SK-N-SH treated with all-trans-retinoic acid at 6 μM for 48 hours (cell line): ENCODE results near the gene IFT57.
"Not testable (repeated sequence)": the region's sequence is repeated elsewhere in the genome, so short reads cannot be mapped to it uniquely, and the experiment has no call there.

Source experiments
- ATAC-seq: fragments of 200-7000 bp; cut with Tn5 transposase; 3 replicates; pipeline ENCODE4 v1.9.1; 2020; ENCODE audit warnings: mild to moderate bottlenecking, moderate library complexity
- ARNTL ChIP-seq: fragments of 450-650 bp; formaldehyde crosslinking; IDR thresholded peaks from 2 replicates; pipeline ENCODE4 v1.5.0; 2020; ENCODE audit warnings: low read depth, mild to moderate bottlenecking, moderate library complexity, borderline replicate concordance
- CSDC2 ChIP-seq: fragments of 250-450 bp; sonication (Bioruptor Pico); IDR thresholded peaks from 2 replicates; pipeline ENCODE4 v1.5.0; 2020; ENCODE audit warnings: mild to moderate bottlenecking, moderate library complexity
- ESRRG ChIP-seq: fragments of 250-450 bp; sonication (Bioruptor Pico); IDR thresholded peaks from 2 replicates; pipeline ENCODE4 v1.6.1; 2021; ENCODE audit warnings: mild to moderate bottlenecking
- GLIS3 ChIP-seq: fragments of 250-450 bp; sonication (Bioruptor Pico); IDR thresholded peaks from 2 replicates; pipeline ENCODE4 v1.5.0; 2020; ENCODE audit warnings: mild to moderate bottlenecking, moderate library complexity
- ISL1 ChIP-seq: fragments of 250-450 bp; sonication (Bioruptor Pico); IDR thresholded peaks from 2 replicates; pipeline ENCODE4 v2.1.2; 2022; ENCODE audit warnings: mild to moderate bottlenecking, moderate library complexity
- OSR1 ChIP-seq: fragments of 250-450 bp; sonication (Bioruptor Pico); IDR thresholded peaks from 2 replicates; pipeline ENCODE4 v1.8.0; 2022; ENCODE audit warnings: moderate library complexity, mild to moderate bottlenecking, inconsistent platforms
- PATZ1 ChIP-seq: fragments of 250-450 bp; sonication (Bioruptor Pico); IDR thresholded peaks from 2 replicates; pipeline ENCODE4 v1.8.0; 2020; ENCODE audit warnings: mild to moderate bottlenecking, moderate library complexity, borderline replicate concordance
- PPARA ChIP-seq: fragments of 250-450 bp; sonication (Bioruptor Pico); IDR thresholded peaks from 2 replicates; pipeline ENCODE4 v1.5.0; 2020; ENCODE audit warnings: mild to moderate bottlenecking, borderline replicate concordance
- RARB ChIP-seq: fragments of 250-450 bp; sonication (Bioruptor Pico); IDR thresholded peaks from 2 replicates; pipeline ENCODE4 v1.8.0; 2021; ENCODE audit warnings: mild to moderate bottlenecking, moderate library complexity
- SNAI2 ChIP-seq: fragments of 250-450 bp; sonication (Bioruptor Pico); IDR thresholded peaks from 2 replicates; pipeline ENCODE4 v1.5.0; 2020; ENCODE audit warnings: mild to moderate bottlenecking, moderate library complexity
- TCF4 ChIP-seq: fragments of 250-450 bp; sonication (Bioruptor Pico); IDR thresholded peaks from 2 replicates; pipeline ENCODE4 v1.8.0; 2021; ENCODE audit warnings: mild to moderate bottlenecking, moderate library complexity, borderline replicate concordance
- TOX ChIP-seq: fragments of 250-450 bp; sonication (Bioruptor Pico); IDR thresholded peaks from 2 replicates; pipeline ENCODE4 v1.8.0; 2021; ENCODE audit warnings: mild to moderate bottlenecking, moderate library complexity, borderline replicate concordance
- TSHZ2 ChIP-seq: fragments of 250-450 bp; sonication (Bioruptor Pico); IDR thresholded peaks from 2 replicates; pipeline ENCODE4 v1.5.0; 2020; ENCODE audit warnings: mild to moderate bottlenecking, moderate library complexity
- ZC3H10 ChIP-seq: fragments of 250-450 bp; sonication (Bioruptor Pico); IDR thresholded peaks from 2 replicates; pipeline ENCODE4 v1.5.1; 2021; ENCODE audit warnings: mild to moderate bottlenecking, moderate library complexity
- ZFP3 ChIP-seq: fragments of 250-450 bp; sonication (Bioruptor Pico); IDR thresholded peaks from 2 replicates; pipeline ENCODE4 v1.5.0; 2020; ENCODE audit warnings: mild to moderate bottlenecking, moderate library complexity
- ZFP30 ChIP-seq: fragments of 450-650 bp; formaldehyde crosslinking; IDR thresholded peaks from 2 replicates; pipeline ENCODE4 v1.5.0; 2022; ENCODE audit warnings: mild to moderate bottlenecking, moderate library complexity
- ZNF70 ChIP-seq: fragments of 450-650 bp; formaldehyde crosslinking; IDR thresholded peaks from 2 replicates; pipeline ENCODE4 v1.5.0; 2020; ENCODE audit warnings: mild to moderate bottlenecking, moderate library complexity
- ZNF8 ChIP-seq: fragments of 450-650 bp; formaldehyde crosslinking; IDR thresholded peaks from 2 replicates; pipeline ENCODE4 v1.5.0; 2020; ENCODE audit warnings: mild to moderate bottlenecking, moderate library complexity
- TF ChIP-seq, protein P1 (sequence below): fragments of 250-450 bp; sonication (Bioruptor Pico); IDR thresholded peaks from 2 replicates; pipeline ENCODE4 v1.5.1; 2021; ENCODE audit warnings: mild to moderate bottlenecking, moderate library complexity
- TF ChIP-seq, protein P2 (sequence below): fragments of 250-450 bp; sonication (Bioruptor Pico); IDR thresholded peaks from 2 replicates; pipeline ENCODE4 v1.8.0; 2021; ENCODE audit warnings: low read depth, mild to moderate bottlenecking, moderate library complexity, borderline replicate concordance
- TF ChIP-seq, protein P3 (sequence below): fragments of 250-450 bp; sonication (Bioruptor Pico); IDR thresholded peaks from 2 replicates; pipeline ENCODE4 v1.5.1; 2020; ENCODE audit warnings: low read depth, mild to moderate bottlenecking, moderate library complexity

The IFT57 gene

GRCh38 chr3:108158251-108158650 is 64.0 kb downstream of the IFT57 start:
- no peak for ATAC-seq
- TF ChIP-seq ARNTL (CRISPR knock-in tag) = no peak
- no peak for TF ChIP-seq PPARA (CRISPR knock-in tag)
- no peak for TF ChIP-seq TCF4
- TF ChIP-seq, all 23 proteins: peak for 0

- no peak for ATAC-seq
- no peak for TF ChIP-seq ZFP3 (CRISPR knock-in tag)
- TF ChIP-seq PATZ1 (CRISPR knock-in tag) = no peak
- no peak for TF ChIP-seq SNAI2 (CRISPR knock-in tag)
- no peak for TF ChIP-seq ZC3H10 (CRISPR knock-in tag)
- no peak for TF ChIP-seq PPARA (CRISPR knock-in tag)
- TF ChIP-seq TOX (CRISPR knock-in tag) = no peak
- no peak for TF ChIP-seq ZFP30 (CRISPR knock-in tag)
- no peak for TF ChIP-seq ARNTL (CRISPR knock-in tag)
- no peak for TF ChIP-seq ZNF8 (CRISPR knock-in tag)
- TF ChIP-seq, protein P1, sequence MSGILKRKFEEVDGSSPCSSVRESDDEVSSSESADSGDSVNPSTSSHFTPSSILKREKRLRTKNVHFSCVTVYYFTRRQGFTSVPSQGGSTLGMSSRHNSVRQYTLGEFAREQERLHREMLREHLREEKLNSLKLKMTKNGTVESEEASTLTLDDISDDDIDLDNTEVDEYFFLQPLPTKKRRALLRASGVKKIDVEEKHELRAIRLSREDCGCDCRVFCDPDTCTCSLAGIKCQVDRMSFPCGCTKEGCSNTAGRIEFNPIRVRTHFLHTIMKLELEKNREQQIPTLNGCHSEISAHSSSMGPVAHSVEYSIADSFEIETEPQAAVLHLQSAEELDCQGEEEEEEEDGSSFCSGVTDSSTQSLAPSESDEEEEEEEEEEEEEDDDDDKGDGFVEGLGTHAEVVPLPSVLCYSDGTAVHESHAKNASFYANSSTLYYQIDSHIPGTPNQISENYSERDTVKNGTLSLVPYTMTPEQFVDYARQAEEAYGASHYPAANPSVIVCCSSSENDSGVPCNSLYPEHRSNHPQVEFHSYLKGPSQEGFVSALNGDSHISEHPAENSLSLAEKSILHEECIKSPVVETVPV (CRISPR knock-in tag) = no peak
Observed at GRCh38 chr3:108157273-108157672, 65.0 kb downstream of the IFT57 start.

DNA sequence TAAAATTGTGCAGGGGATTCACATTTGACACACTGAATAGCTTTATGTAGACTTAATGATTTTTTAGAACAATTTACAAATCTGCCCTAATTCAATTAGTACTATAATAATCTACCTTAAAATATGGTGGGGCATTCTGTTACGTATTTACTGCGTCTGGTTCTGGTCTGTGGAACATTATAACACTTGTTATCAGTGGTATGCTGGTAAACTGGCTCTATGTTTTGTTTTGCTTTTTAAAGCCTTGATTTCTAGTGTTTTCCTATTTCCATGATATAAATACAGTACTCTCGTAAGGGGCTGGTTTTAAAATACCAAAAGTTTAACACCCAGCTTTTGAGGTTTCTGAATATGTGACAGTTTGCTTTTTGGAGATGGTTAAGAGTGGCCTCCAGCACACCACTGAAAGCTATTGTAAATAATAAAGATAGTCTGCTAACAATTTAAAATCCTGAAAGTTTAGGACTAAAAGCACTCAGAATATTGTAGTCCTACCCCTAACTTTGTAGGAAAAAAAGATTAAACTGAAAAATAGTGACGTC is 65.8 kb downstream of the IFT57 start:
- no peak for ATAC-seq
- no peak for TF ChIP-seq ZC3H10 (CRISPR knock-in tag)
- no peak for TF ChIP-seq TCF4
- no peak for TF ChIP-seq ISL1
- TF ChIP-seq, protein P2, sequence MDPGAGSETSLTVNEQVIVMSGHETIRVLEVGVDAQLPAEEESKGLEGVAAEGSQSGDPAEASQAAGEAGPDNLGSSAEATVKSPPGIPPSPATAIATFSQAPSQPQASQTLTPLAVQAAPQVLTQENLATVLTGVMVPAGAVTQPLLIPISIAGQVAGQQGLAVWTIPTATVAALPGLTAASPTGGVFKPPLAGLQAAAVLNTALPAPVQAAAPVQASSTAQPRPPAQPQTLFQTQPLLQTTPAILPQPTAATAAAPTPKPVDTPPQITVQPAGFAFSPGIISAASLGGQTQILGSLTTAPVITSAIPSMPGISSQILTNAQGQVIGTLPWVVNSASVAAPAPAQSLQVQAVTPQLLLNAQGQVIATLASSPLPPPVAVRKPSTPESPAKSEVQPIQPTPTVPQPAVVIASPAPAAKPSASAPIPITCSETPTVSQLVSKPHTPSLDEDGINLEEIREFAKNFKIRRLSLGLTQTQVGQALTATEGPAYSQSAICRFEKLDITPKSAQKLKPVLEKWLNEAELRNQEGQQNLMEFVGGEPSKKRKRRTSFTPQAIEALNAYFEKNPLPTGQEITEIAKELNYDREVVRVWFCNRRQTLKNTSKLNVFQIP (CRISPR knock-in tag) = no peak
- no peak for TF ChIP-seq OSR1
- no peak for TF ChIP-seq SNAI2 (CRISPR knock-in tag)
- TF ChIP-seq TOX (CRISPR knock-in tag) = no peak
- TF ChIP-seq ESRRG (CRISPR knock-in tag) = no peak
- no peak for TF ChIP-seq CSDC2 (CRISPR knock-in tag)
- no peak for TF ChIP-seq PPARA (CRISPR knock-in tag)
- no peak for TF ChIP-seq GLIS3 (CRISPR knock-in tag)

GRCh38 chr3:108155642-108156041 is 66.6 kb downstream of the IFT57 start:
- ATAC-seq = not testable (repeated sequence)

DNA sequence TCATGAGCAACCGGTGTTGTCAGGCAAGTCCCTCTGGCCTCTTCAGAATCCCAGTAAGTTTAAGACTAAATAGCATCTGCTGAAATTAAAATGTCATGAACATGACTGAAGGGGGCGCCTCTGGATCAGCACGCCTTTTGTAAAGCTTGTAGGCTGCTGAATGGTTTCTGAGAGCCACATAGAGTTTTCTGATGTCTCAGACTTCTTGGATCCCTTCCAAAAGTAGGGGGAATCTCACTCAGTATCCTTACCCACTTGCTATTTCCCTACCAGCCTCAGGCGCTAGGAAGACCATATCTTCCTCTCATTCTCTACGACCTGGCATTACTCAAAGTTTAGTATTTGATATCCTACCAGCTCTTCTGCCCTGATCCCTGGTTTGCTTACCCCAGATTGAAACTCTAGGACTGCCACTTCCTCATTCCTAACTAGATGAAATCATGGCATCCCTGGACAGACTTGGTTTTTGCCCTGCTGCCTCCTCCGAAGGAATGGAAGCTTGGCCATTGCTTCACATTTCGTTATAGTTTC is 68.7 kb downstream of the IFT57 start:
- peak; percentile 88 for ATAC-seq
- TF ChIP-seq RARB (CRISPR knock-in tag) (no peak), PATZ1 (CRISPR knock-in tag) (no peak), ZFP30 (CRISPR knock-in tag) (no peak), CSDC2 (CRISPR knock-in tag) (no peak), PPARA (CRISPR knock-in tag) (no peak), ESRRG (CRISPR knock-in tag) (no peak), TCF4 (no peak), TSHZ2 (CRISPR knock-in tag) (no peak), ISL1 (no peak), ZNF70 (CRISPR knock-in tag) (no peak)
- TF ChIP-seq, protein P3, sequence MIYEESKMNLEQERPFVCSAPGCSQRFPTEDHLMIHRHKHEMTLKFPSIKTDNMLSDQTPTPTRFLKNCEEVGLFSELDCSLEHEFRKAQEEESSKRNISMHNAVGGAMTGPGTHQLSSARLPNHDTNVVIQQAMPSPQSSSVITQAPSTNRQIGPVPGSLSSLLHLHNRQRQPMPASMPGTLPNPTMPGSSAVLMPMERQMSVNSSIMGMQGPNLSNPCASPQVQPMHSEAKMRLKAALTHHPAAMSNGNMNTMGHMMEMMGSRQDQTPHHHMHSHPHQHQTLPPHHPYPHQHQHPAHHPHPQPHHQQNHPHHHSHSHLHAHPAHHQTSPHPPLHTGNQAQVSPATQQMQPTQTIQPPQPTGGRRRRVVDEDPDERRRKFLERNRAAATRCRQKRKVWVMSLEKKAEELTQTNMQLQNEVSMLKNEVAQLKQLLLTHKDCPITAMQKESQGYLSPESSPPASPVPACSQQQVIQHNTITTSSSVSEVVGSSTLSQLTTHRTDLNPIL (CRISPR knock-in tag) = no peak
- TF ChIP-seq, protein P1 (CRISPR knock-in tag) = no peak
